Measurements from ENCODE around the gene CTDNEP1.

Gene CTDNEP1

GRCh38 chr17:7229504-7229903 lies 22.0 kb downstream of the CTDNEP1 start:
- Histone ChIP-seq H3K9me2 (replicated peaks; ENCODE audit: control insufficient read depth, low read length) (no peaks in the 10 kb centered on the region), H3K4me1 (ENCODE audit: control insufficient read depth, low read length) (peaks cover 12% of the 10 kb centered on the region), H3K79me2 (ENCODE audit: control insufficient read depth, low read length) (peaks cover 44% of the 10 kb centered on the region), H3K27ac (ENCODE audit: low read depth, low read length) (no peak overlapping the region), H3K27me3 (ENCODE audit: control insufficient read depth, low read length) (no peaks in the 10 kb centered on the region), H3K9me3 (ENCODE audit: control insufficient read depth, insufficient read depth, low read length) (no peaks in the 10 kb centered on the region), H3K4me3 (ENCODE audit: low read length) (no peak overlapping the region), H3K4me2 (ENCODE audit: low read length) (no peak overlapping the region), H3K36me3 (ENCODE audit: control insufficient read depth, low read length) (peaks cover 90% of the 10 kb centered on the region), H3F3A (ENCODE audit: control insufficient read depth, insufficient read depth) (0 out of 2 replicates have a peak, but pooled peaks cover 3% of the 10 kb centered on the region), H4K20me1 (ENCODE audit: control insufficient read depth, insufficient read depth, low read depth, low read length) (peaks cover 9% of the 10 kb centered on the region)
- TF ChIP-seq CTCF (IDR thresholded peaks at IDR 0.05; ENCODE audit: low read depth, low read length, poor library complexity, severe bottlenecking) = no peak
- TF ChIP-seq EZH2phosphoT487 (IDR thresholded peaks at IDR 0.05; ENCODE audit: borderline replicate concordance, low read length) = no peak

DNA sequence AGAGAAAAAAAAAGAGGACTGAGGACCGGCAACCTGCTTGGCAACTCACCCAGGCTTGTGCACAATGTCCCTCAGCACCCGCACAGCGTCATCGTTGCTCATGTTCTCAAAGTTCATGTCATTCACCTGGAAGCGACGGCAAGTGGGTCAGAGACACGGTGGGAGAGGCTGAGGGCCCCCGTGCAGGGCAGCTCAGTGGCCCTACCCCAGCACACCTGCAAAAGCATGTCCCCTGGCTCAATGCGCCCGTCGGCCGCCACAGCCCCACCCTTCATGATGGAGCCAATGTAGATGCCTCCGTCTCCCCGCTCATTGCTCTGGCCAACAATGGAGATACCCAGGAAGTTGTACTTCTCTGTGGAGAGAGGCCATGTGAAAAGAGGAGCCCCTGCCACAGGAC lies 22.6 kb downstream of the CTDNEP1 start:
- Histone ChIP-seq H4K20me1 (ENCODE audit: control insufficient read depth, insufficient read depth, low read depth, low read length) (peaks cover 9% of the 10 kb centered on the region), H3K79me2 (ENCODE audit: control insufficient read depth, low read length) (peaks cover 42% of the 10 kb centered on the region), H3K4me3 (ENCODE audit: low read length) (no peak overlapping the region)

DNA sequence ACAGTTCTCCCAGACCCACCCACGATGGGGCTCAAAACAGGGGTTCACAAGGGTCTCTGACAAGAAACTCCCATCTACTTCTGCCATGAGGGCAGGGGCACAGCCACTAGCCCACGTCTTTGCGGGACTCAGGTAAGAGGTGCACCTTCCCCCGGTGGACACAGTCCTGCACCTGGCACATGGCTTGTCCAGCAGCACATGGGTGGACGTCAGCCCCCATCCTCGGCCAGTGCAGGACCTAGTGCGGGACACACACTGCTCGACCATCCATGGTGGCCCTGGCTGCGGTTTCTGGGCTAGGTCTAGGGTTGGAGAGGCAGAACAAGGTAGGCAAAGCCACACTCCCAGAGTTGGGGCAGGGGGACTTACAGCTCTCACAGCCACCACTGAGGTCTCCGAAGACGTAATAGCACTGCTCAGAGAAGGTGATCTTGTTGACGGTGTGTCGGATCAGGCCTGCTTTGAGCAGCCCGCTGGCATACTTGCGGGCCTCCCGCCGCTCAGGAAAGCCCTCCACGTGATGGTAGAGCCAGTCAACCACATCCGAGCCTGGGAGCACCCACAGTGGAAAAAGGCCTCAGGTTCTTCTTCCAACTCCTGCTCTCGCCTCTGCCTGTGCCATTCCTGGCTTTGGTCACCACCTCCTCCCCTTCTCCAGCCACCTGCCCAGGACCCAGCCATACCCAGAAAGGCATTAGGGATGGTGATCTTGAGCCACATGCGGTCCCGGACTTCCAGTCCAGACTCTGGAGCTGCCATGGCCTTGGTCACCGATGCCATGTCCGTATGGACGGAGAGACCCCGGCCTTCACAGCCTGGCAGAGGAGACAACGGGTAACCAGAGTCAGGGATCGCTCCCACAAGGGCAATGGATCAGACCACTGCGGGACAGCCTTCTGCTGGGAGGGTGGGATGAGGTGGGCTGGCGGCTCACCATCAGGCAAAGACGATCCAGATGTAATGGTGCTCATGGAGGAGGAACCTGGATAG lies 24.5 kb downstream of the CTDNEP1 start:
- H3K4me2 ChIP-seq (ENCODE audit: low read length) = no peak overlapping the region
- no peak overlapping the region for H3K4me3 ChIP-seq (ENCODE audit: low read length)
- H3K27ac ChIP-seq (ENCODE audit: low read depth, low read length) = no peak overlapping the region
- H3K79me2 ChIP-seq (ENCODE audit: control insufficient read depth, low read length) = peaks cover 23% of the 10 kb centered on the region
- peaks cover 7% of the 10 kb centered on the region for H3F3A ChIP-seq (ENCODE audit: control insufficient read depth, insufficient read depth)
- TF ChIP-seq CTCF (IDR thresholded peaks at IDR 0.05; ENCODE audit: low read depth, low read length, poor library complexity, severe bottlenecking) (no peak), EZH2phosphoT487 (IDR thresholded peaks at IDR 0.05; ENCODE audit: borderline replicate concordance, low read length) (no peak)
- no peaks in the 10 kb centered on the region for H3K9me2 ChIP-seq (replicated peaks; ENCODE audit: control insufficient read depth, low read length)
- H3K27me3 ChIP-seq (ENCODE audit: control insufficient read depth, low read length) = no peaks in the 10 kb centered on the region
- H3K9me3 ChIP-seq (ENCODE audit: control insufficient read depth, insufficient read depth, low read length) = no peaks in the 10 kb centered on the region
- peaks cover 4% of the 10 kb centered on the region for H3K4me1 ChIP-seq (ENCODE audit: control insufficient read depth, low read length)
- H3K36me3 ChIP-seq (ENCODE audit: control insufficient read depth, low read length) = peaks cover 94% of the 10 kb centered on the region
- H4K20me1 ChIP-seq (ENCODE audit: control insufficient read depth, insufficient read depth, low read depth, low read length) = peaks cover 3% of the 10 kb centered on the region

More for the DNA sequence above, 22.6 kb downstream of the CTDNEP1 start:
- H3K27ac ChIP-seq (ENCODE audit: low read depth, low read length) = no peak overlapping the region
- peaks cover 12% of the 10 kb centered on the region for H3K4me1 ChIP-seq (ENCODE audit: control insufficient read depth, low read length)
- H3K9me2 ChIP-seq (replicated peaks; ENCODE audit: control insufficient read depth, low read length) = no peaks in the 10 kb centered on the region
- H3F3A ChIP-seq (ENCODE audit: control insufficient read depth, insufficient read depth) = 0 out of 2 replicates have a peak, but pooled peaks cover 3% of the 10 kb centered on the region
- peaks cover 91% of the 10 kb centered on the region for H3K36me3 ChIP-seq (ENCODE audit: control insufficient read depth, low read length)
- no peak for TF ChIP-seq CTCF (IDR thresholded peaks at IDR 0.05; ENCODE audit: low read depth, low read length, poor library complexity, severe bottlenecking)
- no peak for TF ChIP-seq EZH2phosphoT487 (IDR thresholded peaks at IDR 0.05; ENCODE audit: borderline replicate concordance, low read length)
- no peaks in the 10 kb centered on the region for H3K27me3 ChIP-seq (ENCODE audit: control insufficient read depth, low read length)
- H3K4me2 ChIP-seq (ENCODE audit: low read length) = no peak overlapping the region
- H3K9me3 ChIP-seq (ENCODE audit: control insufficient read depth, insufficient read depth, low read length) = no peaks in the 10 kb centered on the region
